Fibroblast of pulmonary artery (primary cell): Measurements from ENCODE around the gene COX7A2.

ENCODE experiments used
- DNase-seq: peaks from one replicate; pipeline ENCODE4 v3.0.0-alpha.2; 2010; ENCODE audit warnings: low read depth
- H3K4me3 ChIP-seq: replicated peaks from 2 replicates; pipeline ENCODE4 v1.5.1; 2011; ENCODE audit warnings: low read depth, mild to moderate bottlenecking, control low read depth, low read length, moderate library complexity
- CTCF ChIP-seq: IDR thresholded peaks from 2 replicates; pipeline ENCODE4 v1.5.1; 2011; ENCODE audit warnings: mild to moderate bottlenecking, control low read depth, low read length, inconsistent platforms; ENCODE audit errors: missing control alignments

COX7A2 gene

GRCh38 chr6:75221116-75221515 lies 22.5 kb downstream of the COX7A2 start:
- no peak for DNase-seq
- H3K4me3 ChIP-seq: no peak overlapping the region
- no peak for TF ChIP-seq CTCF

- peak; percentile 58 for DNase-seq
- TF ChIP-seq CTCF: no peak
- H3K4me3 ChIP-seq: no peak overlapping the region
These were observed 23.2 kb downstream of the COX7A2 start for GRCh38 chr6:75220357-75220756.

- no peak for DNase-seq
- no peak overlapping the region for H3K4me3 ChIP-seq
These were observed 24.3 kb downstream of the COX7A2 start for GRCh38 chr6:75219263-75219662.

GRCh38 chr6:75217193-75217592 lies 26.4 kb downstream of the COX7A2 start:
- H3K4me3 ChIP-seq: no peak overlapping the region
- TF ChIP-seq CTCF: no peak
- DNase-seq: peak; percentile 79

More at GRCh38 chr6:75219263-75219662, 24.3 kb downstream of the COX7A2 start:
- no peak for TF ChIP-seq CTCF

- TF ChIP-seq CTCF: no peak
- no peak overlapping the region for H3K4me3 ChIP-seq
- no peak for DNase-seq
These were observed 28.3 kb downstream of the COX7A2 start for GRCh38 chr6:75215291-75215690.

- no peak overlapping the region for H3K4me3 ChIP-seq
- TF ChIP-seq CTCF: no peak
- DNase-seq: no peak
These were observed 29.9 kb downstream of the COX7A2 start for GRCh38 chr6:75213732-75214131.

- DNase-seq: peak; percentile 76
- H3K4me3 ChIP-seq: no peak overlapping the region
- TF ChIP-seq CTCF: no peak
These were observed 30.5 kb downstream of the COX7A2 start for GRCh38 chr6:75213112-75213511.
